ENCODE measurements around the gene CTDSP2.
"Not testable (repeated sequence)": the region's sequence is repeated elsewhere in the genome, so short reads cannot be mapped to it uniquely, and the experiment has no call there.

Gene CTDSP2, protein sequence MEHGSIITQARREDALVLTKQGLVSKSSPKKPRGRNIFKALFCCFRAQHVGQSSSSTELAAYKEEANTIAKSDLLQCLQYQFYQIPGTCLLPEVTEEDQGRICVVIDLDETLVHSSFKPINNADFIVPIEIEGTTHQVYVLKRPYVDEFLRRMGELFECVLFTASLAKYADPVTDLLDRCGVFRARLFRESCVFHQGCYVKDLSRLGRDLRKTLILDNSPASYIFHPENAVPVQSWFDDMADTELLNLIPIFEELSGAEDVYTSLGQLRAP

DNA sequence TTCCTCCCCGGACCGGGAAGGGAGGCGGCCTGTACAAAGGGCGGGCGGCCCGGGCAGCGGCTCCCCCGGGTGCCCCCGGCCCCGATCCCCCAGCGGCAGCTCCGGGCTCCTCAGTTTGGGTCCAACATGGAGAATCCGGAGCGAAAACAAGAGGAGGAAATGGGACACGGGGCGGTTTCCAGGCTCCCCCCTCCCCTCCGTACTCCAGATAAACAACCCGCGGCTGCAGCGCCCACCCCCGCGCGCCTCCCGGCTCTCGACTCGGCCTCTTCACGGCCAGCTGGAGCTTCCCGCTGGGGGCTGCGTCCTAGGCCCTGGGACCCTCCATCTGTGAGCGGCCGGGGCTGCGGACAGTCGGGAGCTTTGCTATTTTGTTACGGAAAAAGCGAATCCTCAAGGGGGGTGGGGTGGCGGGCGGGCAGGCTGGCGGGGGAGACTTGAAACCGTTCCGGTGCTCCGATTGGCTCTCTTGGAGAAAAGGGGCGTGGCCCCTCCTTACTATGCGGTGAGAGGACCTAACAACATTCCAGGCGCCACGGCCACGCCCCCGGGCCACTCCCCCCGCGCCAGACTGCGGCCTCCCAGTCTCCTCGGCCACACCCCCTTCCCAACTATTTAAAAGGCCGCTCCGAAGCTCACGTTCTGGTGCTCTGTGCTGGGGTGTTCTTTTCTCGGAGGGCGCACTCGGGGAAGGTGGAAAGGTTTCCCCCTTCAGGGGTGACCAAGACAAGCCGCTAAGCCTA is at the start of gene CTDSP2:
Gene CTDSP2, minus strand, starts transcription at position 153 of the 743 bp plus-strand sequence. CDS start 294 bp downstream, outside the sequence.
- peak; percentile 65 to 75 (median 71) for DNase-seq

- DNase-seq: peak in 1 of 4 experiments; percentile 15
Measured at GRCh38 chr12:57896115-57896433, 49.5 kb upstream of the CTDSP2 start.

DNA sequence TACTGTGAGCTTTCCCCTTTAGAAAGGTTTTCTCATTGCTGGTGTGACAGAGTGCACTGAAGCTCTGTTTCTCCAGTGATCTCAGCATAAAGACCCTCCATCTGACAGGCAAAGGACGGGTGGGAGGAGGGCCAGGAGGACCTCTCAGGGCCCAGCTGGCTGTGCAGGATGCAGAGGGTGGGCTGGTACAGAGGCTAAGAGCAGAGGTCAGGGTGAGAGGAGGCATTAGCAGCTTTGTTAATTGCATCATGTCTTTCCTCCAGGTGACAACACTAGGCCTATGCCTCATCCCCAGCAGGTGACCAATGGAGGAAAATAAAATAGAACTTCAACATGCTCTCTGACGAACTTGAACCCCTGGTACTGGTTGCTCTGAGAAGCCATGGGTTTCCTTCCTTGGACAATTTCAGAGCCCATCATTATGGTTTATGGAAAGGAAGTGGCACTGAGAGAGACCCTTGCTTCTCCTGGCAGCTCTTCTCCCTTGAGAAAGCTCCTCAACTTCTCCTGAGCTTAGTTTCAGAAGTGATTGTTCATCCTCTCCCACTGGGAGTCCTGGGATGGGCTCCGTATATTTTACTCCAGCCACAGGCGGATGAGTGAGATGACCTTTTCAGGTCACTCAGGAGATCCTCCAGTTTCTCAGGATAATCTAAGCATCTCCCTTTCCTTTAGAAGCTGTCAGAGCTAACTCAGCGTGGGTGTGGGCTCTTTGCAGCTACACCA is 49.0 kb upstream of the CTDSP2 start:
- no peak for DNase-seq

DNA sequence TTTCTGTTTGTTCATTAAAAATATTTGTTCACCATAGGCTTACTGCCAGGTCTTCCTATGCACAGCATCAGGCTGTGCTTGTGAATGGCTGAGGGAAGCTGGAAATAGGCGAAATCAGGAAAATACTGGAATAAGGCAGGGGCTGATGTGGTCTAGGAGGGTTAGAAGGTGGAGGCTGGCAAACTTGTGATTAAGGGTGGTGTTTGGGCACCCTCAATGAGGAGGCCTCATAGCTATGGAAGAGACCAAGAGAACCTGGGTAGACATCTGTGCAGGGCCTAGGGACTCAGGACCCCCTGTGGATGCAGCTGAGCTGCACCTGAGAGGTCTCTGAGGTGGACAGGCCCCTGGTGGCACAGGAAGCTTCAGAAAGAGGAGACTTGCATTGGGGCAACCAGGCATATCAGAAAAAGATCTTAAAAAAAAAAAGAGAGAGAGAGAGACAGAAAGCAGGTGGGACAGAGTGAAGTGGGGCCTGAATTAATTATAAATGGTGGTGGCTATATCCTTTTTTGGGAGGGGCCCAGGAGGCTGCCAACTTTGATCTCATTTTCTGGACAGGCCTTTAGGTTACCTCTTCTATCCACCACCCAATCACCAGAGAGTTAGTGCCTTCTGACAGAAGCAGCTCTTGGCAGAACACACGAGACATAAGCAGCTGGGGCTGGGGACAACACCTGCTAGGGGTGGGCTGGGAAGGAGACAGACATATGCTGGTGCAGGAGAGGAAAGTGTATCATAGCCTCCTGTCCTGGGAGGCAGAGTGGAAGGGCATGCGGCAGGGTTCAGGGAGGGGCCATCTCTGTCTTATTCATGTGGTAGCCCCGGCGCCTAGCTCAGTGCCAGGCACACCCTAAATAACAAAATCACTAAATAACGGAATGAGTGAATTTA is 48.1 kb upstream of the CTDSP2 start:
- DNase-seq: no peak

DNA sequence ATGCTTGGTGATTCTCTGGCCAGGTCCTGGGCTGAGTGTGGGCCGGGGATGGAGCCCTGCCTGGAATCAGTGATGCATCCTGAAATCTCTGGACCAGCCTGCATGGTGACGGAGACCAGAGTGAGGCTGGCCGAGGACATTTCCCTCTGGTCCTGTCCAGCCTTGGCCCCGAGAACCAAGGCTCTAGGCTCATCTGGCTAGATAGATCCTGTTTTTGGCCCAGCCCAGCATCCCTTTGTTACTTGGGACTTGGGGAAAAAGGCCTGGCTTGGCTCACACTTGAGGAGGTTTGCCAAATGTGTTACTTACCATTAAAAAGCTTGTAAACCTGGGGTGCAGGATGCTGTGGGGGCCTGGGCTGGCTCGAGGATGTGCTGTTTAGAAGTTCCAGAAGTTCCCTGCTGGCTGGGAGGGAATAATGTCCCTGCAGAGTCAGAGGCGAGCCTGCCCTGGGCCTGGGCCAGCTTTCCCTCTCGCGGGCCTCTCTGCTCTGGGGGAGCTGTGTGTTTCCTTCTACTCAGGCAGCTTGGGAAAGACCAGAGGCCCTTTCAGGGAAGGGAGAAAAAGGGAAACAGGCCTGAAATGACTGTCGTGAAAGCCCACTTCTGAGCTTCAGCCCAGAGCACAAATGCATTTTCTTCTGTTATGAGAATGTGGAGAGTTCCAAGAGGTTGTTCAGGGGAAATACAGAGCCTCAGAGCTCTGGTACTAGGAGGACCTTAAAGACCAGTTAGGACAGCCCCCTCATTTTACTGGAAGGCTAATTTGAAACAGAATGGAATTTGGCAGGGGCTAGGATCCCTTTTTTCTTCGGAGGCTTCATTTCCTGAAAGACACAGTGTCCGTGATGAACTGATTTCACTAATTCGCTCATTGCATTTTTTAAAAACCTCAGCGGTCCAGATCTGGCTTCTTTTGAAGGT is 47.2 kb upstream of the CTDSP2 start:
- no peak for DNase-seq

GRCh38 chr12:57892232-57892972 is 45.9 kb upstream of the CTDSP2 start:
- no peak for DNase-seq

- DNase-seq: no peak
Measured at GRCh38 chr12:57891542-57892228, 45.2 kb upstream of the CTDSP2 start.

- no peak for DNase-seq
Measured at GRCh38 chr12:57890191-57891115, 43.9 kb upstream of the CTDSP2 start.

DNA sequence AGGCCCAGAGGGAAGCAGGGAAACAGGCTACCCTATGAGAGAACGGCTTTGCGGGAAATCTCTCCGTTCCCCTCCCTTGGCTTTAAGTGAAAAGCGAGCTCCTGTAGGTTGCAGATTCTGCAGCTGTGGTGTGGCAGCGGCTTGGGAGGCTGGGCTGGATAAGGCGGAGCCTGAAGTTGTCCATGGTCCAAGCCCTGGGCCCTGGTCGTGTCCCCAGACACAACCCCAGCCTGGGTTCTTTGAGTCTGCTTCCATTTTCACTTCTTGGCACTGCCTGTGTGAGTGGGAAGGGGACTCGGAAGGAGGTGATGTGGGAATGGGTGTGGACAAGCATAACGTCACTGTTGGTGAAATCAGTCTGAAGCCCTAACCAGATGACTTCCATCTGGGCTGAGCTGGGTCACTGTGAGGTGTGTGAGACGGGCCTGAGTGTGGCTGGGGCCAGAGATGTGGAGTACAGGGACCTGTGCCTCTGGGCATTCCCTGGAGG is 43.0 kb upstream of the CTDSP2 start:
- no peak for DNase-seq

DNA sequence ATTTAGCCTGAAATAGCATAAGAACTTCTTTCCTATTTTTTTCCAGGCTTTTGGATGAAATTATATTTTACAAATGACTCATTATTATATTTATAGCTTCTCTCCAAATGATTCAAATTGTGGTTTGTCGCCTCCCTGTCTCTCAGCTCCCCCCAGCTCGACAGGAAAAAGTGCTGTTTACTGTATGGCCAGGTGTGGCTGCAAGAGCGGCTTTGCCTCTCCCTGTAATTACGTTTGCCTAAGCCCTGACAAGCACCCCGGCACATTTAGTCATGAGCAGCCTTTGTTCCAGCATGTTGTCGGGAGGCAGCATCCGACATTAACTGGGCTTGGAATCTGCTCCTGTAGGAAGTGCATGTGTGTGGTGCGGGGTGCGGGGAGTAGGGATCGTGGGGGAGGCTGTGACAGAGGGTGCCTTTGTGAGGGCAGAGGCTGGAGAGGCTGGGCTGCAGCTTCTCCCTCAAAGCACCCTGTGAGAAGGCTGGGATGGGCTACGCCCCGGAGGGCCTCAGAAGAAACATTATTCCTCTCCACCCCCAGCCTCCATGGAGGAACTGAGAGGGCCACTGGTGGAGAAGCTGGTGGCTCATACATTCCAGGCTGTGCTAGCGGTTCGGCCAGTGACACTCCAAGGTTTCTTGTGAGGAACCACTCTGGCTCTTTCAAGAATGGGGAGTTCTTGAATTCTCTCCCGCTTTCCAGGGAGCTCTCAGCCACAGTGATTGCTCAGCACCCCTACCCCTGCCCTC is 42.1 kb upstream of the CTDSP2 start:
- DNase-seq: no peak

GRCh38 chr12:57887631-57888408 is 41.3 kb upstream of the CTDSP2 start:
- no peak for DNase-seq

- not testable (repeated sequence) for DNase-seq
Measured at GRCh38 chr12:57886964-57887363, 40.4 kb upstream of the CTDSP2 start.

DNA sequence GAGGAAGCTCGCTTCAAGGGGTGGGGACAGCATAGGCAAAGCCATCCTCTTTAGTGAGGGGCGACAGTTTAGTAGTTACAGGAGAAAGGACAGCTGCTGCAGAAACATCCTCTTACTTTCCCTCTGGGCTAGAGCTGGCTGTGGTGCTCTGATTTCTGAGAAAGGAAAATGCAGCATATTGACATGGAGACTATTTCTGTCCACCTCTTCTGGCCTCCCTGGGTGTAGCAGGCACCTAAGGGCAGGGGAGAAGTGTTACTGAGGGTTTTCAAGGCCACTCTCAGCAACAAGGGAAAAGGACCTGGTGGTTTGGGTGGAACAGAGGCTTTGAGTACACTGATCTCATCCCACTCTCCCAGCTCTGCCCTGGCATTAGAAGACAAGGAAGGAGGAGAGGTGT is 40.0 kb upstream of the CTDSP2 start:
- DNase-seq: no peak

DNA sequence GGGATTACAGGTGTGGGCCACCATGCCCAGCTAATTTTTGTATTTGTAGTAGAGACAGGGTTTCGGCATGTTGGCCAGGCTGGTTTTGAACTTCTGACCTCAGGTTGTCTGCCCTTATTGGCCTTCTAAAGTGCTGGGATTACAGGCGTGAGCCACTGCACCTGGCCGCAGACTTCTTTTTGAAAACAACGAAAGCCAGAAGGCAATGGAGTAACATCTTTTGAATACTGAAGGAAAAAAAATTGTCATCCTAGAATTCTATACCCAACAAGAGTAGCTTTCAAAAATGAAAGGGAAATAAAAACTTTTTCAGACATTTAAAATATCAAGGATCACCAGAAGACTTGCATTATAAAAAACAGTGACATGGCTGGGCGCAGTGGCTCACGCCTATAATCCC is 38.7 kb upstream of the CTDSP2 start:
- no peak for DNase-seq

- no peak for DNase-seq
Measured at GRCh38 chr12:57883700-57884099, 37.2 kb upstream of the CTDSP2 start.

GRCh38 chr12:57883057-57883456 is 36.5 kb upstream of the CTDSP2 start:
- no peak for DNase-seq

DNA sequence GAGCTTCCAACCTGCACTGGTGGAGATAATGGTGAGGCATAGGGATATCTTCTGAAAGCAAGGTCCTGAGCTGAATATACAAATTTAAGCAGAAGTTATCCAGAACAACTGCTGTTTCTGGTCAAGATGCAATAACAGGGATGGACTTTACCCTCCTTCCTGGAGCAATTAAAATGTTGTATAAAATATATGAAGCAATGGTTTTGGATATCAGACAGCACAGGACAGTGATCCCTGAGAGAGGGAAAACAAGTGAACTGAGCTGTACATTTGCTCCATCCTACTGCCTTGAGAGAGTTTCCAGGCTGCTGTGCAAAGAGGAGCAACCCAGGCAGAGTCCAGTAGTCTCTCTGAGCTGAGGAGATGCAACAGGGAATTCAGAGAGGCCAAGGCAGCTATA is 36.0 kb upstream of the CTDSP2 start:
- no peak for DNase-seq
